ENCODE data around the gene CHD2.

DNA sequence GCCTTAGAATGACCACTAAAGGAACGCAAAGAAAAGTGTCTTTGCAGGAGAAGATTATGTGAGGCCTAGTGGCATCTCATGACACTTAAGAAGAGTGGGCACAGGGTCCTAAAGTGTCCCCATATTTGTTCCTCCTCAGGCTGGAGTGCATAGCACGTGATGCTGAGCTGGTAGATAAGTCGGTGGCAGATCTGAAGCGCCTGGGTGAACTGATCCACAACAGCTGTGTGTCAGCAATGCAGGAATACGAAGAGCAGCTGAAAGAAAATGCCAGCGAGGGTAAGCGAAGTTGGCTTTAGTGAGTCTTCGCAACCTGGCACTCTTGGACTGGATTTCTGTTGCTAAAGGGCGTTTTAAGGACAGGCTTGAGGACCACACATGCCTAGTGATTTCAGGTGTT is 92.6 kb downstream of the CHD2 start:
- TF ChIP-seq, protein P1, sequence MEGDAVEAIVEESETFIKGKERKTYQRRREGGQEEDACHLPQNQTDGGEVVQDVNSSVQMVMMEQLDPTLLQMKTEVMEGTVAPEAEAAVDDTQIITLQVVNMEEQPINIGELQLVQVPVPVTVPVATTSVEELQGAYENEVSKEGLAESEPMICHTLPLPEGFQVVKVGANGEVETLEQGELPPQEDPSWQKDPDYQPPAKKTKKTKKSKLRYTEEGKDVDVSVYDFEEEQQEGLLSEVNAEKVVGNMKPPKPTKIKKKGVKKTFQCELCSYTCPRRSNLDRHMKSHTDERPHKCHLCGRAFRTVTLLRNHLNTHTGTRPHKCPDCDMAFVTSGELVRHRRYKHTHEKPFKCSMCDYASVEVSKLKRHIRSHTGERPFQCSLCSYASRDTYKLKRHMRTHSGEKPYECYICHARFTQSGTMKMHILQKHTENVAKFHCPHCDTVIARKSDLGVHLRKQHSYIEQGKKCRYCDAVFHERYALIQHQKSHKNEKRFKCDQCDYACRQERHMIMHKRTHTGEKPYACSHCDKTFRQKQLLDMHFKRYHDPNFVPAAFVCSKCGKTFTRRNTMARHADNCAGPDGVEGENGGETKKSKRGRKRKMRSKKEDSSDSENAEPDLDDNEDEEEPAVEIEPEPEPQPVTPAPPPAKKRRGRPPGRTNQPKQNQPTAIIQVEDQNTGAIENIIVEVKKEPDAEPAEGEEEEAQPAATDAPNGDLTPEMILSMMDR (IDR thresholded peaks at IDR 0.05; ENCODE audit: low read length), result no peak
- no peak for TF ChIP-seq EZH2 (IDR thresholded peaks at IDR 0.05; ENCODE audit: borderline replicate concordance, low read length)

Data from OCI-LY1 (cell line).